Common myeloid progenitor, CD34-positive (primary cell): ENCODE results near the gene CLCN4.

Source experiments
- CTCF ChIA-PET: fragments of 350-600 bp; sonication (Branson Sonifier 250); formaldehyde crosslinking; loops from one replicate; lab custom pipeline; 2021; ENCODE audit warnings: antibody characterized with exemption; lab: Charles Lee
- POLR2A ChIA-PET: fragments of 350-600 bp; sonication (Branson Sonifier 250); formaldehyde crosslinking; loops from one replicate; lab custom pipeline; 2021; ENCODE audit warnings: antibody characterized with exemption; lab: Charles Lee
- DNase-seq, 3 donors: peaks; one replicate each; pipeline versions ENCODE4 v3.0.0 to v3.0.0-alpha.2; 2013
- H3K27ac ChIP-seq, 2 experiments: 1 replicate in 1 of 2; 2 replicates in 1 of 2; pipeline ENCODE4 v1.7.0; 2013; ENCODE audit warnings: inconsistent platforms in 2 of 2, low read length in 2 of 2, mild to moderate bottlenecking in 2 of 2, low read depth in 1 of 2, moderate library complexity in 1 of 2; ENCODE audit not compliant: severe bottlenecking in 2 of 2, insufficient read depth in 1 of 2, poor library complexity in 1 of 2
- H3K27me3 ChIP-seq, 5 experiments: replicated peaks in 2 of 5; 1 replicate in 3 of 5; 2 replicates in 2 of 5; pipeline versions ENCODE4 v1.6.1 to v1.7.0; 2013; ENCODE audit warnings: low read length in 4 of 5, mild to moderate bottlenecking in 2 of 5, moderate library complexity in 2 of 5, inconsistent platforms in 1 of 5; ENCODE audit not compliant: insufficient read depth in 5 of 5, control insufficient read depth in 4 of 5
- H3K36me3 ChIP-seq, 4 experiments: 1 replicate in 2 of 4; 2 replicates in 2 of 4; pipeline versions ENCODE4 v1.6.1 to v1.7.0; 2013; ENCODE audit warnings: low read length in 3 of 4, control low read depth in 1 of 4, mild to moderate bottlenecking in 1 of 4; ENCODE audit not compliant: control insufficient read depth in 4 of 4, insufficient read depth in 4 of 4
- H3K4me1 ChIP-seq, 4 experiments: 1 replicate in 3 of 4; 2 replicates in 1 of 4; pipeline versions ENCODE4 v1.6.1 to v1.7.1; 2013; ENCODE audit warnings: low read length in 3 of 4, mild to moderate bottlenecking in 3 of 4, control low read depth in 1 of 4, inconsistent platforms in 1 of 4, moderate library complexity in 1 of 4; ENCODE audit not compliant: control insufficient read depth in 4 of 4, insufficient read depth in 4 of 4; ENCODE audit errors: control extremely low read depth in 1 of 4
- H3K4me3 ChIP-seq, 7 experiments: 1 replicate in 4 of 7; 2 replicates in 3 of 7; pipeline versions ENCODE4 v1.5.1 to v1.7.0; 2013; ENCODE audit warnings: mild to moderate bottlenecking in 7 of 7, low read length in 6 of 7, moderate library complexity in 6 of 7, inconsistent platforms in 2 of 7, low read depth in 2 of 7, control low read depth in 1 of 7; ENCODE audit not compliant: insufficient read depth in 4 of 7, control insufficient read depth in 1 of 7; ENCODE audit errors: extremely low read depth in 1 of 7
- H3K9me3 ChIP-seq, 5 experiments: 1 replicate in 4 of 5; 2 replicates in 1 of 5; pipeline versions ENCODE4 v1.6.1 to v1.7.1; 2013; ENCODE audit warnings: low read length in 4 of 5, mild to moderate bottlenecking in 2 of 5, inconsistent platforms in 1 of 5, low read depth in 1 of 5, moderate library complexity in 1 of 5; ENCODE audit not compliant: control insufficient read depth in 4 of 5, insufficient read depth in 2 of 5; ENCODE audit errors: control extremely low read depth in 1 of 5
- WGBS: methylation state at CpG from one replicate; pipeline ENCODE4 v1.1.5; 2013; ENCODE audit not compliant: insufficient coverage; 5-methylcytosine and 5-hydroxymethylcytosine counted together

The CLCN4 gene

GRCh38 chrX:10126044-10126443 is 30.7 kb upstream of the CLCN4 start:
- ChIA-PET POLR2A (no interaction called here), CTCF (no interaction called here)
- Histone ChIP-seq H3K9me3 (peaks cover 0 to 1% (median 0%) of the 10 kb centered on the region in 5 experiments), H3K36me3 (peaks cover 0 to 42% (median 5%) of the 10 kb centered on the region in 4 experiments), H3K27ac (no peak overlapping the region), H3K4me3 (no peak overlapping the region), H3K27me3 (peaks cover 0 to 3% (median 0%) of the 10 kb centered on the region in 5 experiments), H3K4me1 (peaks cover 0 to 19% (median 16%) of the 10 kb centered on the region in 4 experiments)
- DNase-seq, result no peak
- 86% methylated on average over 21 of the region's 23 CpGs for WGBS

DNA sequence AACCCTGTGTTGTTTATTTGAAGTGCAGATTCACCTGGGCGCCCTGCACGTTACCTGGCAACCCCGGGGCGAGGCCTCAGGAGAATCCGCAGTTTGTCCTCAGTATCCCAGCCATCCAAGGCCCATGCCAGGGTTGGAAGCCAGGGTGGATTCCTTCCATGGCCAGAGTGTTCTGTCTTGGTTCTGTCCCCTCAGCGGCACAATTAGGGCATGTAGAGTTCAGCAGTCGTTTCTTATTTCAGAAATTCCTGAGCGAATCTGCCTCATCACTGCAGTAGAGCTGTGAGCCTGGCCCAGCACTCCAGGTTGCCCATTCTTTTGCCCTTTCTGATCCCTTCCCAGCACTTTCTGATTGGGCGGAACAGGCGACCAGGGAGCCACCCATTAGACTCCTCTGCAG is 29.9 kb upstream of the CLCN4 start:
- Histone ChIP-seq H3K9me3 (no peaks in the 10 kb centered on the region), H3K27ac (no peak overlapping the region), H3K36me3 (peaks cover 0 to 44% (median 5%) of the 10 kb centered on the region in 4 experiments), H3K4me1 (peaks cover 0 to 12% (median 10%) of the 10 kb centered on the region in 4 experiments), H3K27me3 (peaks cover 0 to 3% (median 0%) of the 10 kb centered on the region in 5 experiments), H3K4me3 (no peak overlapping the region)
- WGBS, result 91% methylated on average over 9 of the region's 10 CpGs
- no peak for DNase-seq
- CTCF ChIA-PET, result no interaction called here
- POLR2A ChIA-PET, result no interaction called here

DNA sequence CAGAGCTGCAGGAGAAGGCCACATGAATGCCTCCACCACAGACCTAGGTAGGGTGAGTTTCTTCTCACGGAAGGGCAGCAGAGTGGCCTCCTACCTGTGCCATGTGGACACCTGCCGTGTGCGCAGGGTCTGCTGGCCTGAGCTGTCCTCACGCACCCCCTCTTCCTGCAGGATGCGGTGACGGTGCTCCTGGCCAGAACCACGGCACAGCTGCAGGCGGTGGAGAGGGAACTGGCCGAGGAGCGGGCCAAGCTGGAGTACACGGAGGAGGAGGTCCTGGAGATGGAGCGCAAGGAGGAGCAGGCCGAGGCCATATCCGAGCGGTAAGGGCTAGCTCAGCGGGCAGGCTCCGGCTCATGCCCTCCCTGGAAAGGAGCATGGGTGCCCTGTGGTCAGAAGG is 28.4 kb upstream of the CLCN4 start:
- WGBS, result 95% methylated on average over 16 of the region's 17 CpGs
- H3K27me3 ChIP-seq, result peaks cover 0 to 3% (median 0%) of the 10 kb centered on the region in 5 experiments
- CTCF ChIA-PET, result no interaction called here

DNA sequence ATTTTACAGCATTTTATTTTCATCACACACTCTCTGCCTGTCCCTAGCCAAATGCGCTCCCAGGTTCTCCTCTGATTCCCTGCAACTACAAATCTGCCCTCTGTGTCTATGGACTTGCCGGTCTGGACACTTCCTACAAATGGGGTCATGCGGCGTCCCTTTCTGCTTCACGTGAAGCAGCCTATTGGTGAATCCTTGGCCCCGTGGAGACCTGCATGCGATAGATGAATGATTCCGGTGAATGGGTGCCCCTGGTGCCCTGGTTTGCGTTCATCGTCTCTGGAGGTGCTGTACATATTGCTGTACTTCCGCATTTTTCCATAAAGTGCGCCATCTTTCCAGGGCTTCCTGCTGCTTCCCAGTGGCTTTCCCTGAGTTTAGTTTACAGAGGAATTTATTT is 27.5 kb upstream of the CLCN4 start:
- Histone ChIP-seq H3K9me3 (no peaks in the 10 kb centered on the region), H3K27ac (no peak overlapping the region), H3K4me1 (no peaks in the 10 kb centered on the region), H3K36me3 (peaks cover 0 to 47% (median 5%) of the 10 kb centered on the region in 4 experiments), H3K4me3 (no peak overlapping the region), H3K27me3 (peaks cover 0 to 3% (median 0%) of the 10 kb centered on the region in 5 experiments)
- ChIA-PET POLR2A (no interaction called here), CTCF (no interaction called here)
- DNase-seq, result no peak
- WGBS, result 87% methylated on average over 10 of the region's 12 CpGs

More for the DNA sequence above, 28.4 kb upstream of the CLCN4 start:
- DNase-seq, result no peak
- Histone ChIP-seq H3K9me3 (no peaks in the 10 kb centered on the region), H3K27ac (no peak overlapping the region), H3K4me1 (no peaks in the 10 kb centered on the region), H3K4me3 (no peak overlapping the region), H3K36me3 (peaks cover 0 to 47% (median 5%) of the 10 kb centered on the region in 4 experiments)
- POLR2A ChIA-PET, result interaction anchor here (0.6 kb wide), 1 partner anchor 9 kb away, joined by 3 read pairs; no protein-coding TSS in a partner anchor

DNA sequence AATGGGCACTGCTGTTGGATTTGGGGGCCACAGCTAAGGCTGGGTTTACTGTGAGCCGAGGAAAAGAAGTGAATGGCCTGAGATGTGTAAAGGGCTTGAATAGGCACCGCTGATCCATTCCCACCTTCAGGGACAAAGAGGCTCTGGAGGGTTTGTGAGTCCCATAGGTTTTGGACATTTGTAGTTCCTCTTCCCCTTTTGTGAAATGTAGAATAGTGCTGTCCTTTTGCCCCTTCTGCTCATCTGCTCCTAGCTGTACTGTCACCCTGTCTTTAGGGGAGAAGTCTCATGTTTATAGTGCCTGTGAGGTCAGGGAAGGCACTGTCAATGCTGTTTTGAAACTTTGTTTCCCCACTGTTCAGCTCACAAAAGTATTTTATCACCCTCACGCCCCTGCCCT is 26.4 kb upstream of the CLCN4 start:
- no peaks in the 10 kb centered on the region for H3K4me1 ChIP-seq
- ChIA-PET CTCF (no interaction called here), POLR2A (no interaction called here)
- WGBS, result 80% methylated on average over 3 of the region's 3 CpGs
- no peak overlapping the region for H3K4me3 ChIP-seq
- peaks cover 0 to 5% (median 0%) of the 10 kb centered on the region in 5 experiments for H3K27me3 ChIP-seq
- H3K9me3 ChIP-seq, result no peaks in the 10 kb centered on the region
- H3K27ac ChIP-seq, result no peak overlapping the region
- no peak for DNase-seq
- H3K36me3 ChIP-seq, result peaks cover 2 to 51% (median 7%) of the 10 kb centered on the region in 4 experiments

DNA sequence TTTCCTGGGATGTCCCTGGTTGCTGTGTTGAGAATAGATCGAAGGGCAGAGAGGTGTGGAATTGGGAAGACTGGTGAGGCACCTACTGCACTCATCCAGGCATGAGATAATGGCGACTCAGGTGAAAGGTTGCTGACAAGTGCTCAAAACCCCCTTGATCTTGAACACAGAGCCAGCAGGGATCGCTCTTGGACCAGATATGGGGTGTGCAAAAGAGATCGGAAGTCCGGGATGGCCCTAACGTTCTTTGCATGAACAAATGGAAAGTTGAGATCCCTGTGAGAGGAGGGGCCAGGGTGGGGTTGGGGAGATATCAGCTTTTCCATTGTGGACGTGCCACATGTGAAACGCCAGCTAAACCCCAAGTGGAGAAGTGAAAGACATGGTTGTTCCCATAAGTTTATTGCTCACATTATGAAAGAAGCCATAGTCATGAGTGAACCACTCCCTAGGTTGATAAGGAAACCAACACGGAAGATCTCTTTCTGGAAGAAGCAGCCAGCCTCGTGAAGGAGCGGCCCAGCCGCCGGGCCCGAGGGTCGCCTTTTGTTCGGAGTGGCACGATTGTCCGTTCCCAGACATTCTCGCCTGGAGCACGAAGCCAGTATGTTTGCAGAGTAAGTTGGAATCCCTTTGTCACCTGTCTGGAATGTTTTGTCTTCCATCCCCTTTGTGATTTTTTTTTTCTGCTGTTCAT is 22.6 kb upstream of the CLCN4 start:
- peaks cover 3 to 51% (median 16%) of the 10 kb centered on the region in 4 experiments for H3K36me3 ChIP-seq

GRCh38 chrX:10134921-10135320 is 21.9 kb upstream of the CLCN4 start:
- POLR2A ChIA-PET, result no interaction called here
- 90% methylated on average over 6 of the region's 7 CpGs for WGBS

More for the DNA sequence above, 22.6 kb upstream of the CLCN4 start:
- no peak overlapping the region for H3K27ac ChIP-seq
- H3K4me1 ChIP-seq, result no peaks in the 10 kb centered on the region
- DNase-seq, result no peak
- no peak overlapping the region for H3K4me3 ChIP-seq
- H3K9me3 ChIP-seq, result no peaks in the 10 kb centered on the region
- WGBS, result 97% methylated on average over 12 of the region's 20 CpGs
- peaks cover 0 to 5% (median 0%) of the 10 kb centered on the region in 5 experiments for H3K27me3 ChIP-seq
- CTCF ChIA-PET, result no interaction called here
- POLR2A ChIA-PET, result no interaction called here

More at GRCh38 chrX:10134921-10135320, 21.9 kb upstream of the CLCN4 start:
- CTCF ChIA-PET, result no interaction called here
- no peak overlapping the region for H3K4me3 ChIP-seq
- H3K27ac ChIP-seq, result no peak overlapping the region
- peaks cover 0 to 5% (median 0%) of the 10 kb centered on the region in 5 experiments for H3K27me3 ChIP-seq
- H3K36me3 ChIP-seq, result peaks cover 3 to 48% (median 18%) of the 10 kb centered on the region in 4 experiments
- DNase-seq, result no peak
- H3K4me1 ChIP-seq, result no peaks in the 10 kb centered on the region
- H3K9me3 ChIP-seq, result no peaks in the 10 kb centered on the region
